GM21423 (cell line): Measurements from ENCODE around the gene MAB21L4.
"Not testable (repeated sequence)": the region's sequence is repeated elsewhere in the genome, so short reads cannot be mapped to it uniquely, and the experiment has no call there.

Experiments
- ATAC-seq: cut with Tn5 transposase; IDR thresholded peaks from one replicate; pipeline ENCODE4 v1.9.1; 2021; ENCODE audit warnings: mild to moderate bottlenecking, moderate library complexity; ENCODE audit not compliant: unreplicated experiment

Gene MAB21L4

GRCh38 chr2:240846309-240846708 is 49.6 kb downstream of the MAB21L4 start:
- not testable (repeated sequence) for ATAC-seq

GRCh38 chr2:240840435-240841060 is 55.4 kb downstream of the MAB21L4 start:
- ATAC-seq = no peak

- ATAC-seq = no peak
These were observed 56.5 kb downstream of the MAB21L4 start for GRCh38 chr2:240839152-240840143.

- no peak for ATAC-seq
These were observed 58.3 kb downstream of the MAB21L4 start for GRCh38 chr2:240837621-240838020.

- no peak for ATAC-seq
These were observed 59.0 kb downstream of the MAB21L4 start for GRCh38 chr2:240836781-240837467.
